AG04449 (cell line): ENCODE measurements around the gene MPL.

ENCODE experiments used
- CTCF ChIA-PET: fragments of 350-600 bp; formaldehyde crosslinking; extraction: SDS; loops from one replicate; lab custom pipeline; 2021; ENCODE audit warnings: antibody characterized with exemption; lab: Yijun Ruan, JAX
- POLR2A ChIA-PET: fragments of 400-600, 350-600 bp; formaldehyde crosslinking; extraction: SDS; loops from one replicate; lab custom pipeline; 2020; ENCODE audit warnings: antibody characterized with exemption, inconsistent platforms; lab: Yijun Ruan, JAX
- DNase-seq: peaks from one replicate; pipeline ENCODE4 v3.0.0-alpha.2; 2010; ENCODE audit warnings: low read depth, low spot score
- H3K4me3 ChIP-seq: 2 replicates; pipeline ENCODE4 v1.5.1; 2011; ENCODE audit warnings: low read depth, mild to moderate bottlenecking, control low read depth, low read length
- CTCF ChIP-seq: IDR thresholded peaks from one replicate; pipeline ENCODE4 v1.5.1; 2011; ENCODE audit warnings: mild to moderate bottlenecking, moderate library complexity, low read length, control low read depth, inconsistent platforms; ENCODE audit not compliant: insufficient read depth; ENCODE audit errors: missing control alignments

MPL gene

GRCh38 chr1:43318831-43319230, 18.8 kb upstream of the MPL start:
- H3K4me3 ChIP-seq = no peak overlapping the region
- TF ChIP-seq CTCF = no peak
- DNase-seq = no peak
- POLR2A ChIA-PET = no interaction called here
- CTCF ChIA-PET = no interaction called here

DNA sequence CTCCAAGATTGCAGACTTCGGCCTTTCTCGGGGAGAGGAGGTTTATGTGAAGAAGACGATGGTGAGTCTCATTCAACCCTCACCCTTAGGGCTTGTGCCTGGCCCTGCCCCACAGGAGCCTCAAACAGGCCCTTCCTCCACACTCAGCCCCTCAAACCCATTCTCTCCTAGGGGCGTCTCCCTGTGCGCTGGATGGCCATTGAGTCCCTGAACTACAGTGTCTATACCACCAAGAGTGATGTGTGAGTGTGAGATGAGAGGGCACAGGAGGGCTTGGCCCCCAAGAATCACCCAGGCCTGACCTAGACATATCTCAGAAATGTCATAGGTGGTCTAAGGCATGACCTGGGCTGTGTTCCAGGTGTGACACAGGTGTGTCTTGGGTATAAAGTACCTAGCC, 18.3 kb upstream of the MPL start:
- POLR2A ChIA-PET = no interaction called here
- no peak for TF ChIP-seq CTCF
- CTCF ChIA-PET = no interaction called here
- H3K4me3 ChIP-seq = no peak overlapping the region
- no peak for DNase-seq

- ChIA-PET CTCF (no interaction called here), POLR2A (no interaction called here)
- no peak for DNase-seq
- no peak for TF ChIP-seq CTCF
- H3K4me3 ChIP-seq = no peak overlapping the region
These were observed 17.9 kb upstream of the MPL start for GRCh38 chr1:43319766-43320165.

DNA sequence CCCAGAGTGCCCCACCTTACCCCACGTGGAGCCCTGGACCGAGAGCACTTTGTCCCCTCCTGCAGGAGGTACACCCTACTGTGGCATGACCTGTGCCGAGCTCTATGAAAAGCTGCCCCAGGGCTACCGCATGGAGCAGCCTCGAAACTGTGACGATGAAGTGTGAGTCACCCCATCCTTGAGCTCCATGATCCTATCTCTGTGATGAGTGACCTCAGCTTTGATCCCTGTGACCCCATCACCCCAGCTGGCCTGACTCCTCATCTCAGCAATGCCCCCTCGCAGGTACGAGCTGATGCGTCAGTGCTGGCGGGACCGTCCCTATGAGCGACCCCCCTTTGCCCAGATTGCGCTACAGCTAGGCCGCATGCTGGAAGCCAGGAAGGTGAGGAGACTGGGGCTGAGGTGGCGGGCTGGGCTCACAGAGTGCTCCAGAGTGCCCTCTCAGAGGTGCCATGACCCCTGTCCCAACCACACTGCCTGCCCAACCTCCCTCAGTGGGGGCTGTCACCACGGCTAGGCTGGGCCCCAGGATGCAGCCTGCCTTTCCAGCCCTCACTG, 16.2 kb upstream of the MPL start:
- H3K4me3 ChIP-seq = no peak overlapping the region
- ChIA-PET CTCF (no interaction called here), POLR2A (interaction anchor here (0.7 kb wide), 1 partner anchor 37 kb away, joined by 3 read pairs; the partner anchor contains the start of gene CDC20)
- no peak for TF ChIP-seq CTCF
- DNase-seq = no peak

GRCh38 chr1:43322506-43322905, 15.1 kb upstream of the MPL start:
- DNase-seq = no peak
- ChIA-PET POLR2A (no interaction called here), CTCF (no interaction called here)
- TF ChIP-seq CTCF = no peak
- no peak overlapping the region for H3K4me3 ChIP-seq

DNA sequence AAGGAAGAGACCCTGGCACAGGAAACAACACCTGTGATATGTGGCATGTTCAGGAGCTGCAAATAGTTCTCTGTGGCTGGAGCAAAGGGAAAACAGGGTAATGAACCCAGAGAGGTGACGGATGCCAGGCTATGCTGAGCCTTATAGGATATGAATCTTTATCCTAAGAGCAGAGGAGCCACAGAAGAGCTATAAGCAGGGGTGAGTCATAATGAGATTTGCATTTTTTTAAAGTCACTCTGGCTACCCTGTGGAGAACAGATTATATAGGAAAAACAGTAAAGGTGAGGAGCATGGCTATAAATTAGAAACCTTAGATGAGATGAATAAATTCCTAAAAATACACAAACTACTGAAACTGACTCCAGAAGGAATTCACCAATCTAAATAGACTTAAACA, 12.8 kb upstream of the MPL start:
- ChIA-PET POLR2A (no interaction called here), CTCF (interaction anchor here (1.3 kb wide), 1 partner anchor 98 kb away, joined by 4 read pairs; no protein-coding TSS in a partner anchor)
- H3K4me3 ChIP-seq = no peak overlapping the region
- no peak for TF ChIP-seq CTCF
- no peak for DNase-seq
